ENCODE results near the gene ALDH1A3.

The ALDH1A3 gene

GRCh38 chr15:100858294-100858693 lies 21.3 kb upstream of the ALDH1A3 start:
- DNase-seq (ENCODE audit: low read depth in 4 of 4, low spot score in 1 of 4), result no peak

- no peak for DNase-seq (ENCODE audit: low read depth in 4 of 4, low spot score in 1 of 4)
Measured at GRCh38 chr15:100859970-100860828, 19.4 kb upstream of the ALDH1A3 start.

DNA sequence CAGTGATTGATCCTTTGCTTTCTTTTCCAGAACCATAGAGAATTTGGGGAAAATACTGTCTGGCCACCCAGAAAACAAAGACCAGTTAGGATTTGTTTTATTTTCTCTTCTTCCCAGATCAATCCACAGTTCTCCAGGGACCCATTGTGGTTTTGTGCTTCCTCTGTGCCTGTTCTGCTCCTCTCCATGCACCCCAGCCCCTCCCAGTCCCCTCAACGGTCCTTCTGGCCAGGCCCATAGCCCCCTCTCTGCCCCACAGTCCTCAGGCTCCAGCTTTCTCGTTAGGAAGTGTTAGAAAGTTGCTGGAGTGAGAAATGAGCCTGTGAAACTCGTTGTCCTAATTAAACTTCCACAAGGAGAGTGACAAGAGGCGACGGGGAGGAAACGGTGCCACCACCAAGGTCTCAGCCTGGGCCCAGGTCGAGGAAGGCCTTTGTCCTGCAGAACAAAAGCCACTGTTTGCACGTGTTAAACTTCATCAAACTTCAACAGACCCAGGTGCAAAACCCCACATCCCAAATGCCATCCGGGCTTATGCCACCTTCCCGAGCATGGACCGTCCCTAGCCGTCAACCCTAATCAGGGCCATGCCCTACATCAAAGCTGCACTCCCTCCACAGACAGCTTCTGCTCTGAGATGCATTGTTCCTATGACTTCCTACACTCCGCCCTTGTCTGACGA lies 18.7 kb upstream of the ALDH1A3 start:
- no peak for DNase-seq (ENCODE audit: low read depth in 4 of 4, low spot score in 1 of 4)

- no peak for DNase-seq (ENCODE audit: low read depth in 4 of 4, low spot score in 1 of 4)
Measured at GRCh38 chr15:100861511-100861991, 18.1 kb upstream of the ALDH1A3 start.

DNA sequence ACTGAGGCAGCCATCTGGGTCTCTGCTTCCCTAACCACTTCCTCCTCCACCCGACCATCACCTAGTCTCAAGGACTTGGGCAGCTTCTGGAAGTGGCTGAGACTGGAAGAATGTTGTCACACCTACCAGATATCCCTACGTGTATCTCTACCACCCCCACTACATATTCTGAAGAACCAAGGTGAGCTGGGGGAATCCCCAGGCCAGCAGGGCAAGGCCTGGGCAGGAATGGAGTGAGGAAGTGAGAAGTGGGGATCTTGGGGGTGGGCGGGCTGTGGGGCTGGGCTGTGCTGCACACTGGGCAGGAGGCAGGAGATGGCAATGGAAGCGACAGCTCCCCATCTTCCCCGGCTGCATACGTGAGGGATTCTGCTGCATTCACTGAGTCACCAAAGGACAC lies 17.5 kb upstream of the ALDH1A3 start:
- DNase-seq (ENCODE audit: low read depth in 4 of 4, low spot score in 1 of 4), result no peak

GRCh38 chr15:100863075-100863795 lies 16.4 kb upstream of the ALDH1A3 start:
- DNase-seq (ENCODE audit: low read depth in 4 of 4, low spot score in 1 of 4), result no peak

DNA sequence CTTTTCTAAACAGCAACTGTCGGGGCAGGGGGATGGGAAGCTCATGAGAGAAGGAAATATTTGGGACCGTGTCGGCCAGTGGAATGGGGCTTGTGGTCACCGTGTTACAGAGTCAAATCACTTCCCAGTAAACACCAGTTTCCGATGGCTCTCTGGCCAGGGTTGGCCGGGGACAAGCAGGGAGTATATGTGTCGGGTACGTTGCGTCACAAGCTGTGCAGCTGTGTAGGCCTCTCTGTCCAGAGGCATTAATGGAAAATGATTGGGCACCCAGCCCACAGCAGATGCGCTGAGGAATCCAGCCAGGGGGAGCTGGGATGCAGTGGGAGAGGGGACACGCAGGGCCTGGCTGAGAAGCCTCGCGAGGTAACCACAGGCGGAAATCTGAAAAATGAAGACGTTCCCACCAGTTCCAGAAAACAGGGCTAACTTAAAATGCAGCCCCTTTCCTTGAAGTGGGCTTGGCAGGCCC lies 15.8 kb upstream of the ALDH1A3 start:
- DNase-seq (ENCODE audit: low read depth in 4 of 4, low spot score in 1 of 4), result no peak

DNA sequence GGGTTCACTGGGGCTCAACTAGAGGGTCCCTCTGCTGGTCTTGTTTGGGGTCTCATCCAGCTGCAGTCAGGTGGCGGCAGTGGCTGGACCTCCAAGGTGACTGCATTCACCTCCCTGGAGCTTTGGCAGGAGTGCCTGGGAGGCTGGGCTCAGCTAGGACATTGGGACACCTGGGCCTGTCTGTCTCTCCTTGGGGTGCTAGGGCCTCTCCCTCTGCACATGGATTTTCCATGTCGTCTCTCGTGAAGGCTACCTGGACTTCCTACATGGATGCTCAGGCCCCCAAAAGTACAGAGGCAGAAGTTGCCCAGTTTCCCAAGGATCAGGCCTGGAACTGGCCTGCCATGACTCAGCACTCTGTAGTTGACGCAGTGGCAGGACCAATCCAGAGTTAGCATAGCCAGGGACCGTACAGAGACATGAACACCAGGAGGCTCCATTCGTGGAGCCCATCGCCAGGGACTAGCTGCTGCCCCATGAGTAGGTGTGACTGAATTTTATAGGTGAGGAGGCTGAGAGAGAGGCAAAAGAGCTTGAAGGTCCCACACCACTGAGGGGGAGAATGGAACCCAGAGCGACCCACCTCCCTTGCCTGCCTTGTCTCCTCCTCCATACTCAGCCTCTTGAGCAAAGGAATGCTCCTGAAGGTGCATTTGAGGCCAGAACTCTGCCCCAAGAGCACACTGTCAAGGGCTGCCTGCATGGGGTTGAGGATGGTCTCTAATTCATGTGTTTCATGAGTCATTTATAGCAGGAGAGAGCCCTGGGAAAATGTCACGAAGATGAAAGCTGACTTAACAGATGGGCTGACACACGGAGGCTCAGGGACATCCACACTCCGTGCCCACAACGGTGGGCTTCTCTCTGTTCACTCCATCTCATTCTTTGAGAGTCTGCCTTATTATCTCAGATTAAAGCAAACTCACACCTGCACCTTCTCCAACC lies 13.0 kb upstream of the ALDH1A3 start:
- DNase-seq (ENCODE audit: low read depth in 4 of 4, low spot score in 1 of 4), result no peak

DNA sequence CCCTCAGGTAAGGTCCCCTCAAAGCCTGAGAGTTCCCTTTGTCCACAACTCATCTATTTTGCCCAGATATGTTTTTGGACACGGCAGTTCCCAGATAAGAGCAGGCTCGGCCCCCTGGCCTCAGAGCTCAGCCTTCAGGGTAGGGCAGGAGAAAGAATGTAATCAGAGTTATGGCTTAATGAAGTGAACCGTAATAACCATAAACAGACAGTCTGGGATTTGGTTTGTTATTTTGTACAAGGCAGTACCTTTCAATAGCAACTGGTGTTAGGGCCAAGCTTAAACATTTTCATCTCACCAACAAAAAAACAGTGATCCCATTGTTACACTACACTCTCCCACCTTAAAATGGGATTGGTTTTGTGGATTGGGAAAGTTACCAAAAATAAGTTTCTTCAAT lies 12.2 kb upstream of the ALDH1A3 start:
- DNase-seq (ENCODE audit: low read depth in 4 of 4, low spot score in 1 of 4), result no peak

GRCh38 chr15:100869151-100869999 lies 10.3 kb upstream of the ALDH1A3 start:
- DNase-seq (ENCODE audit: low read depth in 4 of 4, low spot score in 1 of 4), result no peak

- peak in 2 of 4 experiments; percentile 10 to 20 for DNase-seq (ENCODE audit: low read depth in 4 of 4, low spot score in 1 of 4)
Measured at GRCh38 chr15:100873029-100873677, 6.5 kb upstream of the ALDH1A3 start.

DNA sequence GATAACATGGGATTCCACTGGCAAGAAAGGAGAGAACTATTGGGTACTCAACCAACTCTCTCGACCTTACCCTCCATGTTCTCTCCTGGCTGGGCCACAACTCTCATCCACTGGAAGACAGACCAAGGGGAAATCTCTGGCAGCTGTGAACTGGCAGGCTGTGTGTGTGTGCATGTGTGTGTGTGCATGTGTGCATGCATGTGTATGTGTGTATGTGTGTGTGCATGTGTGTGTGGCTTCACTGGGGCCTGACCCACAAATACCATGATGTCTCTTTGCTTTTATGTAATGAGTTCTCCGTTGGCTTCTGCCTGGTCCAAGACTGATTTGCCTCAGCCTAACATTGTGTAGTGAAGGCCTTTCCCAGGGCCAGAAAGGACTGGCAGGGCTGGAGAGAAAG lies 4.1 kb upstream of the ALDH1A3 start:
- DNase-seq (ENCODE audit: low read depth in 4 of 4, low spot score in 1 of 4), result no peak

- DNase-seq (ENCODE audit: low read depth in 4 of 4, low spot score in 1 of 4), result no peak
Measured at GRCh38 chr15:100875976-100876375, 3.7 kb upstream of the ALDH1A3 start.

DNA sequence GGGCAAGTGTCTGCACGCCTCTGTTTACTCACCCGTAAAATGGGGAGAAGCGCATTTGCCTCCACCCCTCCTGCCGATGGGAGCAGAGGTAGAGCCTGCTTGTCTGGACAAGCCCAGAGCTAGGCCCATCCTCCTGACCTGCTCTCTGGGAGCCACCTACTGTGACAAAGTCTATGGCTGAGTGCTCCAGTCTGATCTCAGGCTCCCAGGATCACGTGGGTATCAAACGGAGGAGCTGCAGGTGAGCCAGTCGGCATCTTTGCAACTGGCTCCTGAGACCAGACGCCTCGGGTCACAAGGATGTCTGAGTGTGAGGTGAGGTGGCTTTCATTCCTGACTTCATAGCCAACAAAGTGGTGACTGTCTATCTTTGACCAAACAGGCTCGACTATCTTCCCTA lies 2.1 kb upstream of the ALDH1A3 start:
- no peak for DNase-seq (ENCODE audit: low read depth in 4 of 4, low spot score in 1 of 4)

GRCh38 chr15:100878130-100878529 lies 1.5 kb upstream of the ALDH1A3 start:
- no peak for DNase-seq (ENCODE audit: low read depth in 4 of 4, low spot score in 1 of 4)

DNA sequence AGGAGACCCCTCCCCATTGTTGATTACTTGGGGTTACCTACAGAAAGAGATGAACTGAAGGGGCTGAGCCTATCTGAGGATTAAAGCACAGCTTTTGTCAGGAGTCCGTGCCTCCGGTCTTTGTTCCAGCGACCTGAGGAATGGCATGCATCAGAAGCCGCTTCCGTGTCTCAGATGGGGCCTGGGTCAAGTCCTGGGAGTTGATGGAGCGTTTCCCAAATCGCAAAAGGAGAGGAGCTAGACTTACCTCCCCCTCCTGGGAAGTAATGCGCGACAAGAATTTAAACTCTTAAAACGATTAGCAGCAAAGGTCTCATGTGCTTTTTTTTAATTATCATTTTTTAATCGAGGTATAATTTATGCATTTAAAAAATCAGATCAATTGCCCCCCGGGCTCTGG lies 983 bp upstream of the ALDH1A3 start:
- DNase-seq (ENCODE audit: low read depth in 4 of 4, low spot score in 1 of 4), result no peak

GRCh38 chr15:100879061-100879463 lies 569 bp upstream of the ALDH1A3 start:
- DNase-seq (ENCODE audit: low read depth in 4 of 4, low spot score in 1 of 4), result no peak

GRCh38 chr15:100880139-100880896 lies 687 bp downstream of the ALDH1A3 start:
- no peak for DNase-seq (ENCODE audit: low read depth in 4 of 4, low spot score in 1 of 4)

All from stimulated activated CD4-positive, alpha-beta T cell treated with anti-CD3 and anti-CD28 coated beads, Interleukin-1b, Interleukin-23, amount 100 ng/mL, for 24 hours (primary cell).